GM23338 (cell line): ENCODE data around the gene IFT88. TPM values are rescaled to one million over a fixed set of nuclear protein-coding genes. Genes with fewer than 3 reads are reported as not detected.

Experiments used
- ATAC-seq: fragments of 200-7000 bp; cut with Tn5 transposase; 3 replicates; pipeline ENCODE4 v1.9.1; 2020
- DNase-seq: peaks from one replicate; pipeline ENCODE4 v3.0.0-alpha.2; 2015; ENCODE audit warnings: low spot score
- H2AFZ ChIP-seq: fragments of 200-600 bp; sonication (generic); 2 replicates; pipeline ENCODE4 v1.8.0; 2016; ENCODE audit warnings: antibody characterized with exemption, mild to moderate bottlenecking, moderate library complexity
- H3F3A ChIP-seq: fragments of 200-600 bp; sonication (generic); replicated peaks from 2 replicates; pipeline ENCODE4 v1.8.0; 2017; ENCODE audit warnings: antibody characterized with exemption, mixed run types, low read depth
- H3K27ac ChIP-seq: fragments of 200-600 bp; sonication (generic); 2 replicates; pipeline ENCODE4 v1.6.1; 2016; ENCODE audit warnings: low read depth
- H3K27me3 ChIP-seq: fragments of 200-600 bp; sonication (generic); 2 replicates; pipeline ENCODE4 v1.8.0; 2016; ENCODE audit warnings: mild to moderate bottlenecking, mixed run types, moderate library complexity; ENCODE audit not compliant: insufficient read depth
- H3K36me3 ChIP-seq: fragments of 200-600 bp; sonication (generic); 2 replicates; pipeline ENCODE4 v1.8.0; 2016; ENCODE audit warnings: mild to moderate bottlenecking; ENCODE audit not compliant: insufficient read depth
- H3K4me1 ChIP-seq: fragments of 200-600 bp; sonication (generic); 2 replicates; pipeline ENCODE4 v1.8.0; 2016; ENCODE audit warnings: mild to moderate bottlenecking, moderate library complexity; ENCODE audit not compliant: insufficient read depth
- H3K4me2 ChIP-seq: fragments of 200-600 bp; sonication (generic); 2 replicates; pipeline ENCODE4 v1.7.1; 2017; ENCODE audit warnings: mixed run types
- H3K4me3 ChIP-seq: fragments of 200-600 bp; sonication (generic); 2 replicates; pipeline ENCODE4 v1.6.1; 2016; ENCODE audit warnings: mixed run types
- H3K79me2 ChIP-seq: fragments of 200-600 bp; sonication (generic); replicated peaks from 2 replicates; pipeline ENCODE4 v1.8.0; 2017; ENCODE audit warnings: mild to moderate bottlenecking; ENCODE audit not compliant: insufficient read depth
- H3K9me2 ChIP-seq: fragments of 200-600 bp; sonication (generic); 2 replicates; pipeline ENCODE4 v1.8.0; 2017; ENCODE audit not compliant: insufficient read depth
- H4K20me1 ChIP-seq: fragments of 200-600 bp; sonication (generic); replicated peaks from 2 replicates; pipeline ENCODE4 v1.8.0; 2017; ENCODE audit warnings: mild to moderate bottlenecking; ENCODE audit not compliant: insufficient read depth
- H3K27ac Mint-ChIP-seq: 2 replicates; pipeline ENCODE4 v1.8.0; 2020; ENCODE audit warnings: inconsistent platforms, mild to moderate bottlenecking, moderate library complexity, mixed read lengths
- H3K27me3 Mint-ChIP-seq: 3 replicates; pipeline ENCODE4 v1.8.0; 2022; ENCODE audit warnings: low read depth, mild to moderate bottlenecking, moderate library complexity, mixed read lengths, inconsistent platforms; ENCODE audit not compliant: insufficient read depth, poor library complexity
- H3K36me3 Mint-ChIP-seq: 3 replicates; pipeline ENCODE4 v1.8.0; 2021; ENCODE audit warnings: low read depth, mild to moderate bottlenecking, inconsistent platforms, moderate library complexity, mixed read lengths
- H3K4me1 Mint-ChIP-seq: 3 replicates; pipeline ENCODE4 v1.8.0; 2020; ENCODE audit warnings: mild to moderate bottlenecking, inconsistent platforms, mixed read lengths
- H3K4me3 Mint-ChIP-seq: 3 replicates; pipeline ENCODE4 v1.8.0; 2021; ENCODE audit warnings: moderate library complexity, mild to moderate bottlenecking, inconsistent platforms, mixed read lengths
- H3K9me3 Mint-ChIP-seq: 3 replicates; pipeline ENCODE4 v1.8.0; 2020; ENCODE audit warnings: moderate library complexity, mild to moderate bottlenecking, inconsistent platforms, mixed read lengths
- CREB1 ChIP-seq: fragments of 250-450 bp; sonication (Bioruptor Pico); IDR thresholded peaks from 2 replicates; pipeline ENCODE4 v1.5.0; 2020; ENCODE audit warnings: low read depth, mild to moderate bottlenecking, moderate library complexity
- ETS1 ChIP-seq: IDR thresholded peaks from 2 replicates; pipeline ENCODE4 v1.6.1; 2016; ENCODE audit warnings: antibody characterized with exemption
- EZH2 ChIP-seq: fragments of 200-600 bp; sonication (generic); IDR thresholded peaks from one replicate; pipeline ENCODE4 v1.8.0; 2017; ENCODE audit warnings: antibody characterized with exemption, mild to moderate bottlenecking, low read depth; ENCODE audit not compliant: unreplicated experiment
- EZH2phosphoT487 ChIP-seq: fragments of 200-600 bp; sonication (generic); IDR thresholded peaks from one replicate; pipeline ENCODE4 v1.8.1; 2018; ENCODE audit warnings: antibody characterized with exemption; ENCODE audit not compliant: unreplicated experiment
- JUNB ChIP-seq: IDR thresholded peaks from one replicate; pipeline ENCODE4 v1.6.1; 2016; ENCODE audit warnings: antibody characterized with exemption; ENCODE audit not compliant: unreplicated experiment
- NANOG ChIP-seq: IDR thresholded peaks from 2 replicates; pipeline ENCODE4 v1.6.1; 2016; ENCODE audit warnings: antibody characterized with exemption, borderline replicate concordance
- POLR2AphosphoS5 ChIP-seq: IDR thresholded peaks from 2 replicates; pipeline ENCODE4 v1.6.1; 2016; ENCODE audit warnings: antibody characterized with exemption, low read depth
- STAT1 ChIP-seq: IDR thresholded peaks from one replicate; pipeline ENCODE4 v1.6.1; 2016; ENCODE audit warnings: antibody characterized with exemption; ENCODE audit not compliant: unreplicated experiment
- ZNF114 ChIP-seq: fragments of 250-450 bp; sonication (Bioruptor Pico); IDR thresholded peaks from 2 replicates; pipeline ENCODE4 v1.5.0; 2020; ENCODE audit warnings: mild to moderate bottlenecking, moderate library complexity
- ZNF331 ChIP-seq: fragments of 250-450 bp; sonication (Bioruptor Pico); IDR thresholded peaks from 2 replicates; pipeline ENCODE4 v1.5.0; 2020; ENCODE audit warnings: low read depth, mild to moderate bottlenecking, moderate library complexity
- ZNF462 ChIP-seq: fragments of 250-450 bp; sonication (Bioruptor Pico); IDR thresholded peaks from 2 replicates; pipeline ENCODE4 v1.5.0; 2020; ENCODE audit warnings: mild to moderate bottlenecking, moderate library complexity
- polyA plus RNA-seq: library from polyadenylated mRNA; unstranded; fragments of >200 nt; fragmentation: Nextera tagmentation; extraction: Ambion mirVana; gene quantifications from 2 replicates; pipeline ENCODE4 v1.2.1, GENCODE V29; 2016
- total RNA-seq: library from RNA; depleted of rRNA; stranded (reverse); fragments of >200 nt; shearing (Covaris generic); gene quantifications from 2 replicates; pipeline ENCODE4 v1.2.3, GENCODE V29; 2014
- TF ChIP-seq, protein P1 (sequence below), 2 experiments: fragments of 200-600 bp in 1 of 2; sonication (generic) in 1 of 2; conservative IDR thresholded peaks; 2 replicates each; pipeline versions ENCODE4 v1.5.1 to v1.6.1; 2016 to 2017; ENCODE audit warnings: antibody characterized with exemption in 2 of 2, low read depth in 2 of 2, mild to moderate bottlenecking in 2 of 2, moderate library complexity in 1 of 2
- TF ChIP-seq, protein P2 (sequence below): IDR thresholded peaks from one replicate; pipeline ENCODE4 v1.6.1; 2018; ENCODE audit warnings: antibody characterized with exemption; ENCODE audit not compliant: unreplicated experiment

The IFT88 gene
- total and polyA plus RNA-seq, 2 experiments from 2014 or later: 8.2 to 8.7 TPM

DNA sequence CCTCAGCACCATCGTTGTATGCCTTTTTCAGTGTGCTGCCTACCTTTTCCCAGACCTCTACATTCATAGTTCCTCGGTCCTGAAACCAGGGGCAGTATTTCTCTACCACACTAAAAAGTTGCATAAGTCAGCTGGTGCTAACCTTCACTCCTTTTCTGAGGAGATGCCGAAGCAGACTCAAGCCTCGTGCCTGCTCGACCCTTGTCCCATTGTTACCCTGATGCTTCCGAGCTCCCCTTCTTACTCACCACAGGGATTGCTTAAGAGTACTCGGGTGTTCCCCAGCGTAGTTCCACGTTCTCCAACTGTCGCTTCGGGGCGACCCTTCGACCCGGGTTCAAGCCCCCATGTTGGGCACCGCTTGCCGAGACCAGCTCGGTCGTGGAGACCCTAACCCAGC is 117.6 kb downstream of the IFT88 start:
- no peaks in the 10 kb centered on the region for H4K20me1 ChIP-seq
- Mint-ChIP-seq H3K4me3 (no peak overlapping the region; the same call in 2 of the 3 replicates), H3K27ac (peak overlapping the region; percentile 63; the same call in 1 of the 2 replicates), H3K9me3 (no peaks in the 10 kb centered on the region), H3K4me1 (peaks cover 56% of the 10 kb centered on the region), H3K36me3 (no peaks in the 10 kb centered on the region), H3K27me3 (no peaks in the 10 kb centered on the region)
- no peak overlapping the region for H3K4me3 ChIP-seq
- 0 out of 2 replicates have a peak overlapping the region, but pooled peaks have one; percentile 53 for H2AFZ ChIP-seq
- H3K9me2 ChIP-seq: no peaks in the 10 kb centered on the region
- TF ChIP-seq, protein P1, sequence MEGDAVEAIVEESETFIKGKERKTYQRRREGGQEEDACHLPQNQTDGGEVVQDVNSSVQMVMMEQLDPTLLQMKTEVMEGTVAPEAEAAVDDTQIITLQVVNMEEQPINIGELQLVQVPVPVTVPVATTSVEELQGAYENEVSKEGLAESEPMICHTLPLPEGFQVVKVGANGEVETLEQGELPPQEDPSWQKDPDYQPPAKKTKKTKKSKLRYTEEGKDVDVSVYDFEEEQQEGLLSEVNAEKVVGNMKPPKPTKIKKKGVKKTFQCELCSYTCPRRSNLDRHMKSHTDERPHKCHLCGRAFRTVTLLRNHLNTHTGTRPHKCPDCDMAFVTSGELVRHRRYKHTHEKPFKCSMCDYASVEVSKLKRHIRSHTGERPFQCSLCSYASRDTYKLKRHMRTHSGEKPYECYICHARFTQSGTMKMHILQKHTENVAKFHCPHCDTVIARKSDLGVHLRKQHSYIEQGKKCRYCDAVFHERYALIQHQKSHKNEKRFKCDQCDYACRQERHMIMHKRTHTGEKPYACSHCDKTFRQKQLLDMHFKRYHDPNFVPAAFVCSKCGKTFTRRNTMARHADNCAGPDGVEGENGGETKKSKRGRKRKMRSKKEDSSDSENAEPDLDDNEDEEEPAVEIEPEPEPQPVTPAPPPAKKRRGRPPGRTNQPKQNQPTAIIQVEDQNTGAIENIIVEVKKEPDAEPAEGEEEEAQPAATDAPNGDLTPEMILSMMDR (conservative IDR thresholded peaks at IDR 0.05; ENCODE audit: low read depth in 2 of 2): no peak
- TF ChIP-seq JUNB: no peak
- no peak for TF ChIP-seq ZNF462 (CRISPR knock-in tag)
- TF ChIP-seq STAT1: no peak
- no peak for TF ChIP-seq CREB1 (CRISPR knock-in tag)
- TF ChIP-seq EZH2phosphoT487: no peak
- no peak for TF ChIP-seq POLR2AphosphoS5
- TF ChIP-seq ZNF331 (CRISPR knock-in tag): no peak
- no peak for TF ChIP-seq ETS1
- TF ChIP-seq, protein P2, sequence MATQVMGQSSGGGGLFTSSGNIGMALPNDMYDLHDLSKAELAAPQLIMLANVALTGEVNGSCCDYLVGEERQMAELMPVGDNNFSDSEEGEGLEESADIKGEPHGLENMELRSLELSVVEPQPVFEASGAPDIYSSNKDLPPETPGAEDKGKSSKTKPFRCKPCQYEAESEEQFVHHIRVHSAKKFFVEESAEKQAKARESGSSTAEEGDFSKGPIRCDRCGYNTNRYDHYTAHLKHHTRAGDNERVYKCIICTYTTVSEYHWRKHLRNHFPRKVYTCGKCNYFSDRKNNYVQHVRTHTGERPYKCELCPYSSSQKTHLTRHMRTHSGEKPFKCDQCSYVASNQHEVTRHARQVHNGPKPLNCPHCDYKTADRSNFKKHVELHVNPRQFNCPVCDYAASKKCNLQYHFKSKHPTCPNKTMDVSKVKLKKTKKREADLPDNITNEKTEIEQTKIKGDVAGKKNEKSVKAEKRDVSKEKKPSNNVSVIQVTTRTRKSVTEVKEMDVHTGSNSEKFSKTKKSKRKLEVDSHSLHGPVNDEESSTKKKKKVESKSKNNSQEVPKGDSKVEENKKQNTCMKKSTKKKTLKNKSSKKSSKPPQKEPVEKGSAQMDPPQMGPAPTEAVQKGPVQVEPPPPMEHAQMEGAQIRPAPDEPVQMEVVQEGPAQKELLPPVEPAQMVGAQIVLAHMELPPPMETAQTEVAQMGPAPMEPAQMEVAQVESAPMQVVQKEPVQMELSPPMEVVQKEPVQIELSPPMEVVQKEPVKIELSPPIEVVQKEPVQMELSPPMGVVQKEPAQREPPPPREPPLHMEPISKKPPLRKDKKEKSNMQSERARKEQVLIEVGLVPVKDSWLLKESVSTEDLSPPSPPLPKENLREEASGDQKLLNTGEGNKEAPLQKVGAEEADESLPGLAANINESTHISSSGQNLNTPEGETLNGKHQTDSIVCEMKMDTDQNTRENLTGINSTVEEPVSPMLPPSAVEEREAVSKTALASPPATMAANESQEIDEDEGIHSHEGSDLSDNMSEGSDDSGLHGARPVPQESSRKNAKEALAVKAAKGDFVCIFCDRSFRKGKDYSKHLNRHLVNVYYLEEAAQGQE: no peak
- no peak for TF ChIP-seq NANOG
- no peak for TF ChIP-seq EZH2
- TF ChIP-seq ZNF114 (CRISPR knock-in tag): no peak
- peaks cover 48% of the 10 kb centered on the region for H3K4me1 ChIP-seq
- H3K4me2 ChIP-seq: no peak overlapping the region
- no peaks in the 10 kb centered on the region for H3K79me2 ChIP-seq
- no peaks in the 10 kb centered on the region for H3F3A ChIP-seq
- H3K27me3 ChIP-seq: no peaks in the 10 kb centered on the region
- DNase-seq (peak; percentile 33), ATAC-seq (peak; percentile 79)
- H3K27ac ChIP-seq: no peak overlapping the region
- H3K36me3 ChIP-seq: no peaks in the 10 kb centered on the region
